Body of pancreas (tissue), 4 donors: ENCODE measurements around the gene RNF5. TPM values are rescaled to one million over a fixed set of nuclear protein-coding genes. Genes with fewer than 3 reads are reported as not detected.
"Not testable (repeated sequence)": the region's sequence is repeated elsewhere in the genome, so short reads cannot be mapped to it uniquely, and the experiment has no call there.

Experiments used
- ATAC-seq: fragments of 150-250 bp; one replicate; pipeline ENCODE4 v1.9.1; 2016
- DNase-seq, 4 donors: peaks; one replicate each; pipeline ENCODE4 v3.0.0-alpha.2; 2019
- H3K27ac ChIP-seq, 4 donors: fragments of 200-600 bp; sonication (generic); 1 replicate in 3 of 4; 2 replicates in 1 of 4; pipeline versions ENCODE4 v1.5.1 to v1.6.1; 2016 to 2019; ENCODE audit warnings: mild to moderate bottlenecking in 1 of 4, mixed read lengths in 1 of 4, moderate library complexity in 1 of 4
- H3K27me3 ChIP-seq, 2 donors: fragments of 200-600 bp; sonication (generic); one replicate each; pipeline ENCODE4 v1.6.0; 2016; ENCODE audit warnings: mild to moderate bottlenecking in 1 of 2
- H3K36me3 ChIP-seq, 2 donors: fragments of 200-600 bp; sonication (generic); replicated peaks in 1 of 2; 2 replicates each; pipeline ENCODE4 v1.5.1; 2016; ENCODE audit warnings: low read depth in 2 of 2; ENCODE audit not compliant: insufficient read depth in 1 of 2
- H3K4me1 ChIP-seq: fragments of 200-600 bp; sonication (generic); one replicate; pipeline ENCODE4 v1.6.0; 2016
- H3K4me3 ChIP-seq, 2 donors: fragments of 200-600 bp; sonication (generic); 1 replicate in 1 of 2; 2 replicates in 1 of 2; pipeline ENCODE4 v1.5.1; 2016 to 2019
- H3K9me3 ChIP-seq, 3 donors: fragments of 200-600 bp; sonication (generic); 1 replicate in 2 of 3; 2 replicates in 1 of 3; pipeline ENCODE4 v1.5.1; 2016
- POLR2A ChIP-seq, 3 donors: fragments of 450-650 bp; IDR thresholded peaks; one replicate each; pipeline ENCODE4 v1.6.1; 2016; ENCODE audit warnings: antibody characterized with exemption in 3 of 3, mild to moderate bottlenecking in 2 of 3
- WGBS, 2 donors: methylation state at CpG; one replicate each; pipeline ENCODE4 v1.1.5; 2017; 5-methylcytosine and 5-hydroxymethylcytosine counted together
- intact Hi-C: fragments of 100-400 bp; cut with DNase I; formaldehyde crosslinking; loops from one replicate; pipeline ENCODE4 v1.15.1; 2023
- total RNA-seq, 2 donors: library from RNA; depleted of rRNA; stranded (reverse); fragments of >200 nt; gene quantifications; one replicate each; pipeline ENCODE4 v1.1.0, GENCODE V29; 2016
- TF ChIP-seq, protein P1 (sequence below), 7 experiments: fragments of 450-650 bp in 4 of 7; fragments of 200-600 bp in 3 of 7; sonication (generic) in 3 of 7; IDR thresholded peaks; one replicate each; pipeline ENCODE4 v1.5.1; 2016 to 2019; ENCODE audit warnings: antibody characterized with exemption in 7 of 7

Gene RNF5
- total RNA-seq, 2 donors from 2014 or later: 34.0 to 62.0 TPM

DNA sequence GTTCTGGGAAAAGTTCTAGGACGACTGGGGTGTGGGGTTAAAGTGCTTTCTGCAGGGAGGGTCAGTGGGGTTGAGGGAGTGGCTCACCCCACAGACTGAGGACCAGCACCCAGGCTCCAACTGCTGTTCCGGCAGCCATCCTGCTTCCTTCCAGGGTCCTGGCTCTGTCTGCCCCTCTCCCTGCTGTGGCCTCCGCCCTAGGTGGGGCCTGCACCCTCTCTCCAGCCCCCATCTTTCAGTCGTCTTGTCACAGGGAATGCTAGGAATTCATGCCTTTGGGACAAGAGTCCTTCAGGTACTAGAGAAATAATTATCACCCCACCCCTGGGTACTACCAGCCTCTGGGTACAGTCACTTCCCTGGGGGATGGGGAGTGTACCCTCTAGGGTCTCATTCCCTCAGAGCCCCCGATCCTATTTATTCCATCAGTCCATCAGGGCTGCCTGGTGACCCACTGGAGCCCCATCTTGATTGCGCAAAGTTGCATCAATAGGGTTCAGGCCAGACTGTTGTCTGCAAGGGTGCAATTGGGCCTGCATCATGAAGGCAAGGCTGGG, 6.0 kb downstream of the RNF5 start, which contains the start of gene AGER:
Gene AGER (minus strand): TSS at position 170 of the 557 bp plus-strand sequence. CDS start 31 bp downstream, at position 139.
- no peak within 1 kb of the TSS for H3K4me3 ChIP-seq
- WGBS, 2 donors: 74% methylated on average over 5 to 6 of the region's 6 CpGs
- H3K36me3 ChIP-seq: peaks cover 0 to 6% of the 10 kb centered on the region in 2 donors
- TF ChIP-seq, protein P1, sequence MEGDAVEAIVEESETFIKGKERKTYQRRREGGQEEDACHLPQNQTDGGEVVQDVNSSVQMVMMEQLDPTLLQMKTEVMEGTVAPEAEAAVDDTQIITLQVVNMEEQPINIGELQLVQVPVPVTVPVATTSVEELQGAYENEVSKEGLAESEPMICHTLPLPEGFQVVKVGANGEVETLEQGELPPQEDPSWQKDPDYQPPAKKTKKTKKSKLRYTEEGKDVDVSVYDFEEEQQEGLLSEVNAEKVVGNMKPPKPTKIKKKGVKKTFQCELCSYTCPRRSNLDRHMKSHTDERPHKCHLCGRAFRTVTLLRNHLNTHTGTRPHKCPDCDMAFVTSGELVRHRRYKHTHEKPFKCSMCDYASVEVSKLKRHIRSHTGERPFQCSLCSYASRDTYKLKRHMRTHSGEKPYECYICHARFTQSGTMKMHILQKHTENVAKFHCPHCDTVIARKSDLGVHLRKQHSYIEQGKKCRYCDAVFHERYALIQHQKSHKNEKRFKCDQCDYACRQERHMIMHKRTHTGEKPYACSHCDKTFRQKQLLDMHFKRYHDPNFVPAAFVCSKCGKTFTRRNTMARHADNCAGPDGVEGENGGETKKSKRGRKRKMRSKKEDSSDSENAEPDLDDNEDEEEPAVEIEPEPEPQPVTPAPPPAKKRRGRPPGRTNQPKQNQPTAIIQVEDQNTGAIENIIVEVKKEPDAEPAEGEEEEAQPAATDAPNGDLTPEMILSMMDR (IDR thresholded peaks at IDR 0.05): no peak
- no peak for TF ChIP-seq POLR2A (IDR thresholded peaks at IDR 0.05)
- ATAC-seq: no peak
- intact Hi-C loops: no loop called here
- peak within 1 kb of the TSS in 2 of 4 donors; percentile 12 to 13 for H3K27ac ChIP-seq
- DNase-seq: no peak
- H3K4me1 ChIP-seq: peaks cover 33% of the 10 kb centered on the region
- no peaks in the 10 kb centered on the region for H3K27me3 ChIP-seq
- no peaks in the 10 kb centered on the region for H3K9me3 ChIP-seq

DNA sequence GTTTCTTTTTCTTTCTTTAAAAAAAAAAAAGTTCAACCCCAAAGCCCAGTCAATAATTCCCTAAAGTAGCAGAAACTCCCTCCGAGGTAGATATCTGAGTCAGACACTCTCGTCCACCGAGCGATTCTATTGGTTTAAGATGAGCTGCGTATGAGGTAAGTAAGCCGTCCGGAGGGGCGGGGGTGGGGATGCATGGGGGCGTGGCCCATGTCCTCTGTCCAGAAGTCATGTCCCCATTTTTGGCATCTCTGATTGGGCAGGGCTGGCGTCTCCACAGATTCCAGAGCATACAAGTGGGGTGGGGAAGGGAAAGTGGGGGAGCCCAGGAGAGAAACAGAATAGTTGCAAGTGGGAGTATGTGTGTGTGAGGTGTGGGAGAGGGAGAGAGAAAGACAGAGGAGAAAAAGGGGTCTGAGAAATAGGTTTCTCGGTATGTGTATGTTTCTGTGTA, 7.5 kb downstream of the RNF5 start:
- H3K36me3 ChIP-seq, H3K27me3 ChIP-seq, H3K9me3 ChIP-seq, intact Hi-C loops, H3K4me3 ChIP-seq: not testable (repeated sequence)
- H3K27ac ChIP-seq: peak overlapping the region in 3 of 4 donors; percentile 54 to 68 (median 59)
- DNase-seq: peak; percentile 66 to 84 (median 71)
- peaks cover 28% of the 10 kb centered on the region for H3K4me1 ChIP-seq
- WGBS, 2 donors: 39 to 55% methylated on average over 11 of the region's 11 CpGs
- ATAC-seq: peak; percentile 68

DNA sequence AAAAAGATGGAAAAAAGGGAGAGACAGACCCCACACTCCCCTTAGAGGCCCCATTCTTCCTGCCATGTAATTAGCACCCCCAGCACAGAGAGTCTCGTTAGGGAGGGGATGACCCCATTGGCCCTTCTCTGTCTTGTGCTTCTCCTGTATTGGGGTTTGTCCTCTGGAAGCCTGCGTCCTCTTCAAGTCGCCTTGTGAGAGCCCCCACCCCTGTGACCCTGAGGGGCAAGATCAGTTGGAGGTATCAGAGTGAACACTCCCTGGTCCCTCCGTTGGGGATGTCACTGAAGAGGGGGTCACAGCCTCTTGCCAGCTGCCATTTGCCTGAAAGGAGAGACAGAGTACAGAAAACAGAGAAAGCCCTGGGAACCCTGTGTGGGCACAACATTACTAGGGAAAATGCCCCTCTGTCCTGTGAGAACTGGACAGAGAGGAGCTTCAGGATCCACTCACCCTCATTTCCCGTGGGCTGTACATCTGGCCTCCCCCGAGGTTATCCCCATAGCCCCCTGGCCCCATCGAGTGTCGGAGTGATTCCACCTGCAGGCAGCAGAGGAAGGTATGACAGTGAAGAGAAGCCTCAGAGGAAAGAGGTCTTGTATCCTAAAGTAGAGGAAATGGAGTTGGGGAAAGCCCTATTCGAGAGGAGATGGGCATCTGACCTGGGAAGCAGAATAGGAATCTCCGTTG, 8.1 kb downstream of the RNF5 start:
- intact Hi-C loops, H3K36me3 ChIP-seq, H3K27me3 ChIP-seq: not testable (repeated sequence)

DNA sequence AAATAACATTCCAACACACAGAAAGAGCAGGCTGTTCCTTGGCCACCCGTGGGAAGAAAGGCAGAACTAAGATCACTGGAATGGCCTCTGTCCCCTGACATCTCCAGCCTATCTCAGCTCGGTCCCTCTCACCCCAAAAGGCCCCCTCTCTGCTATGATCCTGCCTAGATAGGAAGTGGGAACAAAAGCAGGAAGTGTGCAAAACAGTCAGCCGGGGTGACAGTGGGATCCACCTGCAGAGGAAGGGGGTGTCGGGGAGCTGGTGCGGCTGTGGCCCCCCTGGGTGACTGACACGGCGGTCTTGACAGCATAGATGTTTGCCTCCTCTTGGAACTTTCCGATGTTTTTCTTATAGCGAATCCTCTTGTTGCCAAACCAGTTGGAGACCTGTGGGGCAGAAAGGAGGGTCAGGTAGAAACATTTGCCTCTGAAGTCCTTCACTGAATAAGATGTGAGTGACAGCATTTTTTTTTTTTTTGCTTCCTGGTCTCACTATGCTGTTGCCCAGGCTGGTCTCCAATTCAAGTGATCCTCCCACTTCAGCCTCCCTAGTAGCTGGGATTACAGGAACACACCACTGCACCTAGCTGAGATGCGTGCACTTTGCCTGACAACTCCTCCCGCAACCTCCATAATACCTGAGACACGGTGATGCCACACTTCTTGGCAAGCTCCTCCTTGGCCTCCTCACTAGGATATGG, 9.0 kb downstream of the RNF5 start:
- H3K27ac ChIP-seq: peak overlapping the region in 2 of 4 donors; percentile 59 to 68
- WGBS, 2 donors: 61 to 79% methylated on average over 11 to 12 of the region's 12 CpGs
- intact Hi-C loops: no loop called here
- H3K36me3 ChIP-seq: peaks cover 0 to 6% of the 10 kb centered on the region in 2 donors
- no peaks in the 10 kb centered on the region for H3K27me3 ChIP-seq
- no peak overlapping the region for H3K4me3 ChIP-seq
- peaks cover 33% of the 10 kb centered on the region for H3K4me1 ChIP-seq
- H3K9me3 ChIP-seq: no peaks in the 10 kb centered on the region
- TF ChIP-seq POLR2A (IDR thresholded peaks at IDR 0.05): no peak
- ATAC-seq: no peak
- DNase-seq: no peak

More for the DNA sequence above, 8.1 kb downstream of the RNF5 start:
- 60 to 69% methylated on average over 9 to 10 of the region's 10 CpGs for WGBS, 2 donors
- H3K27ac ChIP-seq: peak overlapping the region in 3 of 4 donors; percentile 54 to 68 (median 59)
- peaks cover 33% of the 10 kb centered on the region for H3K4me1 ChIP-seq
- H3K4me3 ChIP-seq, DNase-seq, ATAC-seq, H3K9me3 ChIP-seq: not testable (repeated sequence)

DNA sequence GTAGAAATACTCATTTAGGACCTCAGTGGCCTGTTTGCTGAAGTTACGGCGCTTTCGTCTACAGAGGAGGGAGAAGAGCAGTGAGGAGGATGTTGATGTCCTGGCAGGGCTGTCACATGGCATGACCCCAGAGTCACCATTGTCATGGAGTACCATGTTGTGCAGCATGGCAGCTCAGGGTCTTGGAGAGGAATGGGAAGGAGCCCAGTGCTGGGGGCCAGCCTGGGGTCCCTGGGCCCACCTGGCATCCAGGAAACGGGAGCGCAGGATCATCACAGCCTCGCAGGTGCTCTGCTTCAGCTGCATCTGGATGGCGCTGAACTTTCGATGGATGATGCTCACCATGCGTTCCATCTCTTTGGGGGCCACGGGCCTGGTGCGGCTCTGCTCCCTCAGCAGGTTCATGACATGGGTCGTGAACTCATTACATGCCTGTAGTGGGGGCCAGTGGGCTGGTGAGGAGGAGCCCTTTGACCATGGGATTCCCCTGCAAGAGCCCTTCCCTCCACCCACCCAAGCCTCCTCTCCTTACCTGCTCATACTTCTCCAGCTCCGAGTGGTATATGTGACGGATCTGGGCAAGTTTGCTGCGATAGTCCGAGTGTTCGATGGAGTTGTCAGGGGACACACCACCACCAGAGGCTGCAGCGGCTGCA, 9.6 kb downstream of the RNF5 start:
- Histone ChIP-seq H3K4me1 (peaks cover 33% of the 10 kb centered on the region), H3K27ac (peak overlapping the region in 2 of 4 donors; percentile 86 to 88)
- DNase-seq, H3K36me3 ChIP-seq, H3K9me3 ChIP-seq, ATAC-seq, H3K4me3 ChIP-seq, intact Hi-C loops, H3K27me3 ChIP-seq: not testable (repeated sequence)
- WGBS, 2 donors: 80 to 82% methylated on average over 7 to 18 of the region's 18 CpGs

DNA sequence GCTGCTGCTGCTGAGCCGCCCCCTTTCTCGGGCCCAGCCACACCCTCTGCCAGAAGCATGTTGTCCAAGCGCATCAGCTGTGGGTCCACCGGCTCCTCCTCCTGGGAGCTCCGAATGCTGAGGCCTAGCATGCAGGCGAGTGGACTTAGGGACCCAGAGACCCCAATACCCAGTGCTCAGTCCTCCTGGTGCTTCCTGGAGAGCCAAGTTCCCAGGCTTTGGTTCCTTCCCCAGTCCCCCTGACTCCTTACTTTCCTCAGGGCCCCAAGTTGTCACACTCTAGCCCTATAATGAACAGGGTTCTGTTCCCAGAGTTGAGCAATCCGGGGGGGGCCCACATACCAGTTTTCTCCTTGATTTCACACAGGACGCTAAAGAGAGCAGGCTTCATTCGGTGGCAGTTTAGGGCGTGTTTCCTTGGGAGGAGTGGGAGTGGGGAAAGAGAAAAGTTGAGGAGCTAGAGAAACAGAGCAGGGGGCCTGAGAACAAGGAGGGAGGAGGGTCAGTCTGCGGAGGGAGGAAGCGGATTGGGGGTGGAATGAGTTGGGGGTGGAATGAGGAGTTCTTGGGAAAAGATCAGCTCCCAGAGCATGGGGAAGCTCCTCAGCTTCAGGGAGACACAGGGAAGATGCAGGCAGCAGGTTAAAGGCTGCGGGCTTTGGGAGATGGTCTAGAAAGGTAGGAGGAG, 10.3 kb downstream of the RNF5 start:
- Histone ChIP-seq H3K4me3 (no peak overlapping the region), H3K27me3 (no peaks in the 10 kb centered on the region), H3K4me1 (peaks cover 33% of the 10 kb centered on the region), H3K36me3 (peaks cover 0 to 2% of the 10 kb centered on the region in 2 donors), H3K27ac (peak overlapping the region in 3 of 4 donors; percentile 86 to 97 (median 88)), H3K9me3 (no peaks in the 10 kb centered on the region)
- DNase-seq: no peak
- ATAC-seq: no peak
- no peak for TF ChIP-seq POLR2A (IDR thresholded peaks at IDR 0.05)
- TF ChIP-seq, protein P1 (IDR thresholded peaks at IDR 0.05): no peak
- WGBS, 2 donors: 37 to 43% methylated on average over 7 to 13 of the region's 13 CpGs
- intact Hi-C loops: no loop called here
